ENCODE results near the gene NOSIP. TPM values are rescaled to one million over a fixed set of nuclear protein-coding genes. Genes with fewer than 3 reads are reported as not detected.

Gene NOSIP

DNA sequence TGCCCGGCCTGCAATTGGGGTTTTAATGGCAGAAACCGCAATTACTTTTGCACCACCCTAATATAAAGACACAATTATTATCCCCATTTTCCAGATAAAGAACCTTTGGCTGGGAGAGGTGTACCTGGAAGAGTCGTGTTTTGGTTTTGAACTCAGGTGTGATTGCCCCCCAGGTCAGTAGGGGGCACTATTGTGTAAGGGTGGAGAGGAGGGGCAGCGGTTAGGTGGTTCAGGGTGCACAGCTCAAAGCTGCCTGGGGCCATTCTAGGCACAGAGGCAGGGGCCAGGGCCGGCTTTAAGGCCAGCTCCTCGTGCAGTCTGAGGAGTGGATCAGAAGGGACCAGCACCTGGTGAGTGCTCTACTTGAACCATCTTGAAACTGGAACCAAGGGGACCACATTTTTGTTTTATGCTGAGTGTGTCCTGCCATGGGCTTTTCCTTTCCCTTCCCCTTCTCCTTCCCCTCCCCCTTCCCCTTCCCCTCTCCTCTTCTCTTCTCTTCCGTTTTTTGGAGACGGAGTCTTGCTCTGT is 73.7 kb downstream of the NOSIP start:
- no peak overlapping the region for H2AK5ac ChIP-seq (ENCODE audit: low read depth, low read length)
- no CpG with 5 or more reads among the region's 8 CpGs for WGBS, 2 donors (ENCODE audit: extremely low coverage in 2 of 2, insufficient read length in 2 of 2, insufficient replicate concordance in 1 of 2)
- H2AFZ ChIP-seq (ENCODE audit: low read length): no peak overlapping the region
- no peaks in the 10 kb centered on the region for H3K9me3 ChIP-seq (replicated peaks in 1 of 2; ENCODE audit: control insufficient read depth in 2 of 2, insufficient read depth in 1 of 2, low read depth in 1 of 2, low read length in 2 of 2)
- no peak overlapping the region for H2BK5ac ChIP-seq (ENCODE audit: low read length)
- H3K4me3 ChIP-seq (ENCODE audit: low read length in 2 of 2): no peak overlapping the region
- no peak overlapping the region for H2BK12ac ChIP-seq (ENCODE audit: low read length)
- H3K4me2 ChIP-seq (ENCODE audit: insufficient read depth, low read length, poor library complexity, severe bottlenecking): no peak overlapping the region
- H4K8ac ChIP-seq (ENCODE audit: low read depth, low read length): peak overlapping the region; percentile 32
- H3K14ac ChIP-seq (ENCODE audit: low read length): no peak overlapping the region
- no peak overlapping the region for H4K91ac ChIP-seq (ENCODE audit: low read depth, low read length, poor library complexity)
- peak; percentile 66 for DNase-seq (ENCODE audit: low spot score)
- H3K36me3 ChIP-seq (replicated peaks in 1 of 2; ENCODE audit: control insufficient read depth in 2 of 2, insufficient read depth in 2 of 2, low read length in 2 of 2): no peaks in the 10 kb centered on the region
- H3K9ac ChIP-seq (ENCODE audit: low read depth, low read length, poor library complexity): no peak overlapping the region
- H3K4me1 ChIP-seq (ENCODE audit: control insufficient read depth in 2 of 2, insufficient read depth in 1 of 2, low read depth in 1 of 2, low read length in 2 of 2): peaks cover 2 to 9% of the 10 kb centered on the region in 2 donors
- H2BK15ac ChIP-seq (ENCODE audit: low read length): peak overlapping the region; percentile 84
- H3K27me3 ChIP-seq (ENCODE audit: control insufficient read depth in 3 of 3, insufficient read depth in 3 of 3, low read depth in 1 of 3, low read length in 3 of 3): no peaks in the 10 kb centered on the region
- no peak overlapping the region for H3K4ac ChIP-seq (ENCODE audit: low read length)
- peaks cover 1% of the 10 kb centered on the region for H3K79me1 ChIP-seq (ENCODE audit: low read depth, low read length)
- no peak overlapping the region for H3K18ac ChIP-seq (ENCODE audit: low read length)
- H3K23ac ChIP-seq (ENCODE audit: low read depth, low read length, poor library complexity): no peak overlapping the region
- no peak overlapping the region for H3K27ac ChIP-seq (replicated peaks; ENCODE audit: low read length)
- no peak overlapping the region for H2BK120ac ChIP-seq (ENCODE audit: low read depth, low read length)

Small RNA genes lying within 50 kb of the gene (small RNA-seq; reads per million reads assigned to genes)
- gene RF00019 (ENCODE audit: insufficient read depth): not detected
